ENCODE measurements around the gene THBD.

The THBD gene

GRCh38 chr20:23022849-23023248 lies 26.6 kb downstream of the THBD start:
- TF ChIP-seq, protein P1, sequence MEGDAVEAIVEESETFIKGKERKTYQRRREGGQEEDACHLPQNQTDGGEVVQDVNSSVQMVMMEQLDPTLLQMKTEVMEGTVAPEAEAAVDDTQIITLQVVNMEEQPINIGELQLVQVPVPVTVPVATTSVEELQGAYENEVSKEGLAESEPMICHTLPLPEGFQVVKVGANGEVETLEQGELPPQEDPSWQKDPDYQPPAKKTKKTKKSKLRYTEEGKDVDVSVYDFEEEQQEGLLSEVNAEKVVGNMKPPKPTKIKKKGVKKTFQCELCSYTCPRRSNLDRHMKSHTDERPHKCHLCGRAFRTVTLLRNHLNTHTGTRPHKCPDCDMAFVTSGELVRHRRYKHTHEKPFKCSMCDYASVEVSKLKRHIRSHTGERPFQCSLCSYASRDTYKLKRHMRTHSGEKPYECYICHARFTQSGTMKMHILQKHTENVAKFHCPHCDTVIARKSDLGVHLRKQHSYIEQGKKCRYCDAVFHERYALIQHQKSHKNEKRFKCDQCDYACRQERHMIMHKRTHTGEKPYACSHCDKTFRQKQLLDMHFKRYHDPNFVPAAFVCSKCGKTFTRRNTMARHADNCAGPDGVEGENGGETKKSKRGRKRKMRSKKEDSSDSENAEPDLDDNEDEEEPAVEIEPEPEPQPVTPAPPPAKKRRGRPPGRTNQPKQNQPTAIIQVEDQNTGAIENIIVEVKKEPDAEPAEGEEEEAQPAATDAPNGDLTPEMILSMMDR (IDR thresholded peaks at IDR 0.05; ENCODE audit: low read depth, low read length, missing control alignments) = no peak
- no peak overlapping the region for H3K4me3 ChIP-seq (ENCODE audit: low read depth, low read length)
- no peak for DNase-seq (ENCODE audit: low read depth)

- no peak overlapping the region for H3K4me3 ChIP-seq (ENCODE audit: low read depth, low read length)
- TF ChIP-seq, protein P1 (IDR thresholded peaks at IDR 0.05; ENCODE audit: low read depth, low read length, missing control alignments) = no peak
- no peak for DNase-seq (ENCODE audit: low read depth)
Observed at GRCh38 chr20:23021951-23022350, 27.5 kb downstream of the THBD start.

GRCh38 chr20:23021541-23021940 lies 27.9 kb downstream of the THBD start:
- H3K4me3 ChIP-seq (ENCODE audit: low read depth, low read length) = no peak overlapping the region
- DNase-seq (ENCODE audit: low read depth) = no peak
- TF ChIP-seq, protein P1 (IDR thresholded peaks at IDR 0.05; ENCODE audit: low read depth, low read length, missing control alignments) = no peak

GRCh38 chr20:23020230-23021018 lies 29.0 kb downstream of the THBD start:
- no peak overlapping the region for H3K4me3 ChIP-seq (ENCODE audit: low read depth, low read length)
- DNase-seq (ENCODE audit: low read depth) = no peak
- TF ChIP-seq, protein P1 (IDR thresholded peaks at IDR 0.05; ENCODE audit: low read depth, low read length, missing control alignments) = no peak

- H3K4me3 ChIP-seq (ENCODE audit: low read depth, low read length) = no peak overlapping the region
- TF ChIP-seq, protein P1 (IDR thresholded peaks at IDR 0.05; ENCODE audit: low read depth, low read length, missing control alignments) = no peak
- DNase-seq (ENCODE audit: low read depth) = no peak
Observed at GRCh38 chr20:23019403-23019802, 30.1 kb downstream of the THBD start.

- DNase-seq (ENCODE audit: low read depth) = no peak
- TF ChIP-seq, protein P1 (IDR thresholded peaks at IDR 0.05; ENCODE audit: low read depth, low read length, missing control alignments) = no peak
- no peak overlapping the region for H3K4me3 ChIP-seq (ENCODE audit: low read depth, low read length)
Observed at GRCh38 chr20:23018941-23019340, 30.5 kb downstream of the THBD start.

DNA sequence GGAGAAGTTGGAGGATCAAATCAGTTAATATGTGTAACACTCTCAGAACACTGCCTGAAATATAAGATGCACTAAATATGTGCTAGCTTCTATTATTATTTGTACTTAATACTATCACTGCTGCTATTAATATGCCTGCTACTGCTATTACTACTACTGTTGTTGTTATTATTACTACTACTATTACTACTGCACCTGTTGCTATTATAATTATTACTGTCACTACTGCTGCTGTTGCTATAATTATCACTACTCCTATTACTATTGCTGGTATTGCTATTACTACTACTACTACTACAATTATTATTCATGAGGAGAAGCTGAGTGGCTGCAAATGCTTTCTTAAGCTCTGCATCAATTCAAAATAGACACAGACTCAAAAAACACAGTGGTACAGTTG lies 31.0 kb downstream of the THBD start:
- H3K4me3 ChIP-seq (ENCODE audit: low read depth, low read length) = no peak overlapping the region
- TF ChIP-seq, protein P1 (IDR thresholded peaks at IDR 0.05; ENCODE audit: low read depth, low read length, missing control alignments) = no peak
- DNase-seq (ENCODE audit: low read depth) = no peak
